GM12878 (cell line): Measurements from ENCODE around the gene KRTAP2-4. TPM values are rescaled to one million over a fixed set of nuclear protein-coding genes. Genes with fewer than 3 reads are reported as not detected.

Source experiments
- polyA plus RNA-seq, 11 experiments: library from polyadenylated mRNA; depleted of rRNA in 4 of 11; unstranded in 6 of 11; stranded (reverse) in 5 of 11; fragments of >200 nt; fragmentation: Nextera tagmentation in 4 of 11; fragmentation: Illumina TruSeq in 1 of 11; extraction: Ambion mirVana in 4 of 11; extraction: Trizol in 1 of 11; gene quantifications; 1 replicate in 1 of 11; 2 replicates in 10 of 11; pipeline versions ENCODE4 v1.2.1 to v1.2.3, GENCODE V29; 2011 to 2016; ENCODE audit warnings: inconsistent platforms in 2 of 11, missing spikeins in 2 of 11, low read depth in 1 of 11
- total RNA-seq, 4 experiments: library from RNA; depleted of rRNA in 3 of 4; stranded (reverse); fragments of >200 nt in 3 of 4; fragmentation: Illumina TruSeq in 1 of 4; extraction: Trizol in 1 of 4; gene quantifications; 2 replicates each; pipeline versions ENCODE4 v1.2.1 to v1.2.3, GENCODE V29; 2013 to 2021

The KRTAP2-4 gene
- total and polyA plus RNA-seq, 10 of the 15 experiments (the other 5 are each of a cell fraction or from before 2014, with no cell fraction given): not detected

Other genes starting within 250 kb of the KRTAP2-4 start
Only the 7 nearest of the 39 such genes appear.
- gene KRTAP1-3, start 31.0 kb downstream of the KRTAP2-4 start, total RNA-seq (2014; rRNA removed): not detected in 2 replicates
- gene KRTAP1-3, start 31.0 kb downstream of the KRTAP2-4 start, total RNA-seq (2014; rRNA removed; fragmentation: Illumina TruSeq; extraction: Trizol): not detected in 2 replicates
- gene KRTAP1-3, start 31.0 kb downstream of the KRTAP2-4 start, total RNA-seq (2021): not detected in 2 replicates
- not detected in 2 replicates for gene KRTAP1-3, start 31.0 kb downstream of the KRTAP2-4 start, polyA plus RNA-seq (2011; rRNA removed)
- gene KRTAP1-3, start 31.0 kb downstream of the KRTAP2-4 start, polyA plus RNA-seq (2014; fragmentation: Illumina TruSeq; extraction: Trizol): not detected in 2 replicates
- not detected for gene KRTAP1-3, start 31.0 kb downstream of the KRTAP2-4 start, polyA plus RNA-seq (2014; fragmentation: Nextera tagmentation; extraction: Ambion mirVana)
- gene KRTAP1-3, start 31.0 kb downstream of the KRTAP2-4 start, polyA plus RNA-seq (2014; rRNA removed): not detected in 2 replicates
- not detected for gene KRTAP1-3, start 31.0 kb downstream of the KRTAP2-4 start, polyA plus RNA-seq (2016; fragmentation: Nextera tagmentation; extraction: Ambion mirVana)
- gene KRTAP1-1, start 24.4 kb downstream of the KRTAP2-4 start, total RNA-seq (2014; rRNA removed): not detected in 2 replicates
- gene KRTAP1-1, start 24.4 kb downstream of the KRTAP2-4 start, total RNA-seq (2014; rRNA removed; fragmentation: Illumina TruSeq; extraction: Trizol): not detected in 2 replicates
- not detected in 2 replicates for gene KRTAP1-1, start 24.4 kb downstream of the KRTAP2-4 start, total RNA-seq (2021)
- not detected in 2 replicates for gene KRTAP1-1, start 24.4 kb downstream of the KRTAP2-4 start, polyA plus RNA-seq (2011; rRNA removed)
- gene KRTAP1-1, start 24.4 kb downstream of the KRTAP2-4 start, polyA plus RNA-seq (2014; fragmentation: Illumina TruSeq; extraction: Trizol): not detected in 2 replicates
- not detected for gene KRTAP1-1, start 24.4 kb downstream of the KRTAP2-4 start, polyA plus RNA-seq (2014; fragmentation: Nextera tagmentation; extraction: Ambion mirVana)
- not detected in 2 replicates for gene KRTAP1-1, start 24.4 kb downstream of the KRTAP2-4 start, polyA plus RNA-seq (2014; rRNA removed)
- gene KRTAP1-1, start 24.4 kb downstream of the KRTAP2-4 start, polyA plus RNA-seq (2016; fragmentation: Nextera tagmentation; extraction: Ambion mirVana): not detected
- gene KRTAP2-1, start 18.6 kb downstream of the KRTAP2-4 start, total RNA-seq (2014; rRNA removed): not detected in 2 replicates
- not detected in 2 replicates for gene KRTAP2-1, start 18.6 kb downstream of the KRTAP2-4 start, total RNA-seq (2014; rRNA removed; fragmentation: Illumina TruSeq; extraction: Trizol)
- not detected in 2 replicates for gene KRTAP2-1, start 18.6 kb downstream of the KRTAP2-4 start, total RNA-seq (2021)
- gene KRTAP2-1, start 18.6 kb downstream of the KRTAP2-4 start, polyA plus RNA-seq (2011; rRNA removed): not detected in 2 replicates
- not detected in 2 replicates for gene KRTAP2-1, start 18.6 kb downstream of the KRTAP2-4 start, polyA plus RNA-seq (2014; fragmentation: Illumina TruSeq; extraction: Trizol)
- not detected for gene KRTAP2-1, start 18.6 kb downstream of the KRTAP2-4 start, polyA plus RNA-seq (2014; fragmentation: Nextera tagmentation; extraction: Ambion mirVana)
- gene KRTAP2-1, start 18.6 kb downstream of the KRTAP2-4 start, polyA plus RNA-seq (2014; rRNA removed): not detected in 2 replicates
- gene KRTAP2-1, start 18.6 kb downstream of the KRTAP2-4 start, polyA plus RNA-seq (2016; fragmentation: Nextera tagmentation; extraction: Ambion mirVana): not detected
- gene KRTAP2-2, start 10.6 kb downstream of the KRTAP2-4 start, total RNA-seq (2014; rRNA removed): not detected in 2 replicates
- gene KRTAP2-2, start 10.6 kb downstream of the KRTAP2-4 start, total RNA-seq (2014; rRNA removed; fragmentation: Illumina TruSeq; extraction: Trizol): not detected in 2 replicates
- gene KRTAP2-2, start 10.6 kb downstream of the KRTAP2-4 start, total RNA-seq (2021): not detected in 2 replicates
- gene KRTAP2-2, start 10.6 kb downstream of the KRTAP2-4 start, polyA plus RNA-seq (2011; rRNA removed): not detected in 2 replicates
- not detected in 2 replicates for gene KRTAP2-2, start 10.6 kb downstream of the KRTAP2-4 start, polyA plus RNA-seq (2014; fragmentation: Illumina TruSeq; extraction: Trizol)
- gene KRTAP2-2, start 10.6 kb downstream of the KRTAP2-4 start, polyA plus RNA-seq (2014; fragmentation: Nextera tagmentation; extraction: Ambion mirVana): not detected
- not detected in 2 replicates for gene KRTAP2-2, start 10.6 kb downstream of the KRTAP2-4 start, polyA plus RNA-seq (2014; rRNA removed)
- not detected for gene KRTAP2-2, start 10.6 kb downstream of the KRTAP2-4 start, polyA plus RNA-seq (2016; fragmentation: Nextera tagmentation; extraction: Ambion mirVana)
- gene KRTAP2-3, start 5.8 kb downstream of the KRTAP2-4 start, total RNA-seq (2014; rRNA removed): not detected in 2 replicates
- gene KRTAP2-3, start 5.8 kb downstream of the KRTAP2-4 start, total RNA-seq (2014; rRNA removed; fragmentation: Illumina TruSeq; extraction: Trizol): not detected in 2 replicates
- not detected in 2 replicates for gene KRTAP2-3, start 5.8 kb downstream of the KRTAP2-4 start, total RNA-seq (2021)
- gene KRTAP2-3, start 5.8 kb downstream of the KRTAP2-4 start, polyA plus RNA-seq (2011; rRNA removed): not detected in 2 replicates
- not detected in 2 replicates for gene KRTAP2-3, start 5.8 kb downstream of the KRTAP2-4 start, polyA plus RNA-seq (2014; fragmentation: Illumina TruSeq; extraction: Trizol)
- gene KRTAP2-3, start 5.8 kb downstream of the KRTAP2-4 start, polyA plus RNA-seq (2014; fragmentation: Nextera tagmentation; extraction: Ambion mirVana): not detected
- not detected in 2 replicates for gene KRTAP2-3, start 5.8 kb downstream of the KRTAP2-4 start, polyA plus RNA-seq (2014; rRNA removed)
- gene KRTAP2-3, start 5.8 kb downstream of the KRTAP2-4 start, polyA plus RNA-seq (2016; fragmentation: Nextera tagmentation; extraction: Ambion mirVana): not detected
- not detected in 2 replicates for gene KRTAP4-7, start 18.3 kb upstream of the KRTAP2-4 start, total RNA-seq (2014; rRNA removed)
- gene KRTAP4-7, start 18.3 kb upstream of the KRTAP2-4 start, total RNA-seq (2014; rRNA removed; fragmentation: Illumina TruSeq; extraction: Trizol): not detected in 2 replicates
- gene KRTAP4-7, start 18.3 kb upstream of the KRTAP2-4 start, total RNA-seq (2021): not detected in 2 replicates
- gene KRTAP4-7, start 18.3 kb upstream of the KRTAP2-4 start, polyA plus RNA-seq (2011; rRNA removed): not detected in 2 replicates
- gene KRTAP4-7, start 18.3 kb upstream of the KRTAP2-4 start, polyA plus RNA-seq (2014; fragmentation: Illumina TruSeq; extraction: Trizol): not detected in 2 replicates
- not detected for gene KRTAP4-7, start 18.3 kb upstream of the KRTAP2-4 start, polyA plus RNA-seq (2014; fragmentation: Nextera tagmentation; extraction: Ambion mirVana)
- not detected in 2 replicates for gene KRTAP4-7, start 18.3 kb upstream of the KRTAP2-4 start, polyA plus RNA-seq (2014; rRNA removed)
- not detected for gene KRTAP4-7, start 18.3 kb upstream of the KRTAP2-4 start, polyA plus RNA-seq (2016; fragmentation: Nextera tagmentation; extraction: Ambion mirVana)
- not detected in 2 replicates for gene KRTAP4-8, start 32.3 kb upstream of the KRTAP2-4 start, total RNA-seq (2014; rRNA removed)
- gene KRTAP4-8, start 32.3 kb upstream of the KRTAP2-4 start, total RNA-seq (2014; rRNA removed; fragmentation: Illumina TruSeq; extraction: Trizol): not detected in 2 replicates
- gene KRTAP4-8, start 32.3 kb upstream of the KRTAP2-4 start, total RNA-seq (2021): not detected in 2 replicates
- not detected in 2 replicates for gene KRTAP4-8, start 32.3 kb upstream of the KRTAP2-4 start, polyA plus RNA-seq (2011; rRNA removed)
- gene KRTAP4-8, start 32.3 kb upstream of the KRTAP2-4 start, polyA plus RNA-seq (2014; fragmentation: Illumina TruSeq; extraction: Trizol): not detected in 2 replicates
- not detected for gene KRTAP4-8, start 32.3 kb upstream of the KRTAP2-4 start, polyA plus RNA-seq (2014; fragmentation: Nextera tagmentation; extraction: Ambion mirVana)
- gene KRTAP4-8, start 32.3 kb upstream of the KRTAP2-4 start, polyA plus RNA-seq (2014; rRNA removed): not detected in 2 replicates
- not detected for gene KRTAP4-8, start 32.3 kb upstream of the KRTAP2-4 start, polyA plus RNA-seq (2016; fragmentation: Nextera tagmentation; extraction: Ambion mirVana)